HepG2 (cell line): ENCODE measurements around the gene ASXL1. TPM values are rescaled to one million over a fixed set of nuclear protein-coding genes. Genes with fewer than 3 reads are reported as not detected.

Source experiments
- HDAC1 ChIP-seq: sonication (generic); formaldehyde crosslinking; IDR thresholded peaks from 2 replicates; pipeline ENCODE4 v1.5.1; 2020; ENCODE audit warnings: mild to moderate bottlenecking, missing genetic modification reagents
- MBNL3 ChIP-seq: fragments of 250-450 bp; sonication (Bioruptor Pico); conservative IDR thresholded peaks from 2 replicates; pipeline ENCODE4 v1.8.0; 2022; ENCODE audit warnings: mild to moderate bottlenecking, inconsistent platforms
- MLLT10 ChIP-seq: sonication (generic); formaldehyde crosslinking; IDR thresholded peaks from 2 replicates; pipeline ENCODE4 v1.4.0; 2020; ENCODE audit warnings: missing genetic modification reagents
- RAD21 ChIP-seq: fragments of 450-650 bp; formaldehyde crosslinking; IDR thresholded peaks from 2 replicates; pipeline ENCODE4 v1.5.0; 2020; ENCODE audit warnings: mild to moderate bottlenecking
- SAP130 ChIP-seq: IDR thresholded peaks from 2 replicates; pipeline ENCODE4 v1.6.1; 2016; ENCODE audit warnings: low read depth
- SRSF1 ChIP-seq: fragments of 200-400 bp; formaldehyde crosslinking; optimal IDR thresholded peaks from 2 replicates; pipeline ENCODE3; 2017; ENCODE audit warnings: mild to moderate bottlenecking, low read depth, low read length, moderate library complexity
- ZNF160 ChIP-seq: sonication (generic); formaldehyde crosslinking; IDR thresholded peaks from 2 replicates; pipeline ENCODE4 v1.8.0; 2022; ENCODE audit warnings: mild to moderate bottlenecking, inconsistent platforms, missing genetic modification reagents
- ZNF460 ChIP-seq: sonication (generic); formaldehyde crosslinking; IDR thresholded peaks from 2 replicates; pipeline ENCODE4 v1.5.1; 2020; ENCODE audit warnings: missing genetic modification reagents, mild to moderate bottlenecking, borderline replicate concordance
- ZSCAN22 ChIP-seq: sonication (generic); formaldehyde crosslinking; IDR thresholded peaks from 2 replicates; pipeline ENCODE4 v1.4.0; 2020; ENCODE audit warnings: mild to moderate bottlenecking, missing genetic modification reagents
- polyA plus RNA-seq, 8 experiments: library from polyadenylated mRNA; depleted of rRNA in 3 of 8; stranded (reverse) in 7 of 8; unstranded in 1 of 8; fragments of >200 nt; fragmentation: Illumina TruSeq in 4 of 8; extraction: Trizol in 4 of 8; gene quantifications; 2 replicates each; pipeline versions ENCODE4 v1.2.1 to v1.2.3, GENCODE V29; 2011 to 2016; ENCODE audit warnings: low read depth in 4 of 8, missing spikeins in 1 of 8, mixed read lengths in 1 of 8; ENCODE audit not compliant: insufficient read depth in 1 of 8
- total RNA-seq, 5 experiments: library from RNA; depleted of rRNA; stranded (reverse); fragments of >200 nt; fragmentation: Illumina TruSeq; extraction: Trizol; gene quantifications; 2 replicates each; pipeline ENCODE4 v1.2.3, GENCODE V29; 2016; ENCODE audit warnings: low read depth in 1 of 5
- TF ChIP-seq, protein P1 (sequence below): sonication (generic); formaldehyde crosslinking; IDR thresholded peaks from 2 replicates; pipeline ENCODE4 v1.4.0; 2020; ENCODE audit warnings: missing genetic modification reagents
- TF ChIP-seq, protein P2 (sequence below): sonication (generic); formaldehyde crosslinking; IDR thresholded peaks from 2 replicates; pipeline ENCODE4 v1.4.0; 2020; ENCODE audit warnings: mild to moderate bottlenecking, missing genetic modification reagents
- TF ChIP-seq, protein P3 (sequence below): sonication (generic); formaldehyde crosslinking; IDR thresholded peaks from 2 replicates; pipeline ENCODE4 v1.5.0; 2020; ENCODE audit warnings: missing genetic modification reagents
- TF ChIP-seq, protein P4 (sequence below): sonication (generic); formaldehyde crosslinking; IDR thresholded peaks from 2 replicates; pipeline ENCODE4 v1.9.0; 2021; ENCODE audit warnings: missing genetic modification reagents, borderline replicate concordance
- TF ChIP-seq, protein P5 (sequence below), 2 experiments: sonication (generic) in 1 of 2; formaldehyde crosslinking in 1 of 2; IDR thresholded peaks; 2 replicates each; pipeline versions ENCODE4 v1.6.1 to v1.9.0; 2014 to 2022; ENCODE audit warnings: antibody characterized with exemption in 1 of 2, borderline replicate concordance in 1 of 2, inconsistent platforms in 1 of 2, low read depth in 1 of 2, missing genetic modification reagents in 1 of 2
- TF ChIP-seq, protein P6 (sequence below): sonication (generic); formaldehyde crosslinking; IDR thresholded peaks from 2 replicates; pipeline ENCODE4 v1.4.0; 2020; ENCODE audit warnings: missing genetic modification reagents, borderline replicate concordance

Gene ASXL1
- total and polyA plus RNA-seq, 2 of the 13 experiments (the other 11 are each of a cell fraction or from before 2014, with no cell fraction given): 62.1 to 74.8 TPM

DNA sequence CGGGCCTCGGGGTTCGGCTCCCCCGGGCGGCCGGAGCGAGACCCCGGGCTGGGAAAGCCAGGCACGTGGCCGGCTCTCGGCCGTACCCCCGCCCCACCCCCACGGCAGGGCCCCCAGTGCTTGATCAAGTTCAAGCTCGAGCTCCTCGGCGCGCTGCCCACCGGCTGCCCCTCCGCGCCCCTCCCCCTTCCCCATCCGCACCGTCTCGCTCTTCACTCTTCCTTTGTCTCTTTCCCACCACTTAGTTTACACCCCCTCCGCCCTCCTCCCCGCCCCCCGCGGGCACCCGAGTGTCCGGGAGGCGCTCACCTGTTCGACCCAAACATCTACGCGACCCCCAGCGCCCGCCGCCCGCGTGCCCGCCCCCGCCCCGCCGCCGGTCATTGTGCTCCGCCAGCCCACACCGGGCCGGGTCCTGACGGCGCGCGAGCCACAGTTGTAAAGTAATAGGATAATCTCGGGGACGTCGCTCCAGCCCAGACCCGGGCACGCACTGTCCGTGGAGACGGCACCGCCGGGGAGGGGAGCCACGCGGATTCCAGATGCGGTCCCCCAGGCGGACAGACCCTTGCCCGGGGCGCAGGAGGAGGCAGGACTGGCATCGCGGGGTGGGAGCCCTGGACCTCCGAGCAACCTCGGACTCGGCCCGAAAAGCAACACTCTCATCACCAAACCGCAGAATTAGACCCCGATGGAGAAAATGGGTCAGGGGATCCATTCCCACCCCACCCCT lies 126.3 kb downstream of the ASXL1 start (continued):
- TF ChIP-seq, protein P1, sequence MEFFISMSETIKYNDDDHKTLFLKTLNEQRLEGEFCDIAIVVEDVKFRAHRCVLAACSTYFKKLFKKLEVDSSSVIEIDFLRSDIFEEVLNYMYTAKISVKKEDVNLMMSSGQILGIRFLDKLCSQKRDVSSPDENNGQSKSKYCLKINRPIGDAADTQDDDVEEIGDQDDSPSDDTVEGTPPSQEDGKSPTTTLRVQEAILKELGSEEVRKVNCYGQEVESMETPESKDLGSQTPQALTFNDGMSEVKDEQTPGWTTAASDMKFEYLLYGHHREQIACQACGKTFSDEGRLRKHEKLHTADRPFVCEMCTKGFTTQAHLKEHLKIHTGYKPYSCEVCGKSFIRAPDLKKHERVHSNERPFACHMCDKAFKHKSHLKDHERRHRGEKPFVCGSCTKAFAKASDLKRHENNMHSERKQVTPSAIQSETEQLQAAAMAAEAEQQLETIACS (CRISPR knock-in tag): 0 out of 2 replicates have a peak, but pooled peaks have one; percentile 13
- TF ChIP-seq, protein P2, sequence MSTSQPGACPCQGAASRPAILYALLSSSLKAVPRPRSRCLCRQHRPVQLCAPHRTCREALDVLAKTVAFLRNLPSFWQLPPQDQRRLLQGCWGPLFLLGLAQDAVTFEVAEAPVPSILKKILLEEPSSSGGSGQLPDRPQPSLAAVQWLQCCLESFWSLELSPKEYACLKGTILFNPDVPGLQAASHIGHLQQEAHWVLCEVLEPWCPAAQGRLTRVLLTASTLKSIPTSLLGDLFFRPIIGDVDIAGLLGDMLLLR: no peak
- TF ChIP-seq SRSF1 (no peak), SAP130 (CRISPR knock-in tag) (peak; percentile 7; the same call in 1 of the 2 replicates), MLLT10 (CRISPR knock-in tag) (no peak), MBNL3 (CRISPR knock-in tag) (no peak), ZNF460 (CRISPR knock-in tag) (no peak), ZSCAN22 (CRISPR knock-in tag) (no peak), ZNF160 (no peak), HDAC1 (peak; percentile 32; the same call in 1 of the 2 replicates), RAD21 (CRISPR knock-in tag) (no peak)
- TF ChIP-seq, protein P3, sequence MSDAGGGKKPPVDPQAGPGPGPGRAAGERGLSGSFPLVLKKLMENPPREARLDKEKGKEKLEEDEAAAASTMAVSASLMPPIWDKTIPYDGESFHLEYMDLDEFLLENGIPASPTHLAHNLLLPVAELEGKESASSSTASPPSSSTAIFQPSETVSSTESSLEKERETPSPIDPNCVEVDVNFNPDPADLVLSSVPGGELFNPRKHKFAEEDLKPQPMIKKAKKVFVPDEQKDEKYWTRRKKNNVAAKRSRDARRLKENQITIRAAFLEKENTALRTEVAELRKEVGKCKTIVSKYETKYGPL (CRISPR knock-in tag): no peak
- TF ChIP-seq, protein P4, sequence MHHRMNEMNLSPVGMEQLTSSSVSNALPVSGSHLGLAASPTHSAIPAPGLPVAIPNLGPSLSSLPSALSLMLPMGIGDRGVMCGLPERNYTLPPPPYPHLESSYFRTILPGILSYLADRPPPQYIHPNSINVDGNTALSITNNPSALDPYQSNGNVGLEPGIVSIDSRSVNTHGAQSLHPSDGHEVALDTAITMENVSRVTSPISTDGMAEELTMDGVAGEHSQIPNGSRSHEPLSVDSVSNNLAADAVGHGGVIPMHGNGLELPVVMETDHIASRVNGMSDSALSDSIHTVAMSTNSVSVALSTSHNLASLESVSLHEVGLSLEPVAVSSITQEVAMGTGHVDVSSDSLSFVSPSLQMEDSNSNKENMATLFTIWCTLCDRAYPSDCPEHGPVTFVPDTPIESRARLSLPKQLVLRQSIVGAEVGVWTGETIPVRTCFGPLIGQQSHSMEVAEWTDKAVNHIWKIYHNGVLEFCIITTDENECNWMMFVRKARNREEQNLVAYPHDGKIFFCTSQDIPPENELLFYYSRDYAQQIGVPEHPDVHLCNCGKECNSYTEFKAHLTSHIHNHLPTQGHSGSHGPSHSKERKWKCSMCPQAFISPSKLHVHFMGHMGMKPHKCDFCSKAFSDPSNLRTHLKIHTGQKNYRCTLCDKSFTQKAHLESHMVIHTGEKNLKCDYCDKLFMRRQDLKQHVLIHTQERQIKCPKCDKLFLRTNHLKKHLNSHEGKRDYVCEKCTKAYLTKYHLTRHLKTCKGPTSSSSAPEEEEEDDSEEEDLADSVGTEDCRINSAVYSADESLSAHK (CRISPR knock-in tag): 0 out of 2 replicates have a peak, but pooled peaks have one; percentile 9
- TF ChIP-seq, protein P5, sequence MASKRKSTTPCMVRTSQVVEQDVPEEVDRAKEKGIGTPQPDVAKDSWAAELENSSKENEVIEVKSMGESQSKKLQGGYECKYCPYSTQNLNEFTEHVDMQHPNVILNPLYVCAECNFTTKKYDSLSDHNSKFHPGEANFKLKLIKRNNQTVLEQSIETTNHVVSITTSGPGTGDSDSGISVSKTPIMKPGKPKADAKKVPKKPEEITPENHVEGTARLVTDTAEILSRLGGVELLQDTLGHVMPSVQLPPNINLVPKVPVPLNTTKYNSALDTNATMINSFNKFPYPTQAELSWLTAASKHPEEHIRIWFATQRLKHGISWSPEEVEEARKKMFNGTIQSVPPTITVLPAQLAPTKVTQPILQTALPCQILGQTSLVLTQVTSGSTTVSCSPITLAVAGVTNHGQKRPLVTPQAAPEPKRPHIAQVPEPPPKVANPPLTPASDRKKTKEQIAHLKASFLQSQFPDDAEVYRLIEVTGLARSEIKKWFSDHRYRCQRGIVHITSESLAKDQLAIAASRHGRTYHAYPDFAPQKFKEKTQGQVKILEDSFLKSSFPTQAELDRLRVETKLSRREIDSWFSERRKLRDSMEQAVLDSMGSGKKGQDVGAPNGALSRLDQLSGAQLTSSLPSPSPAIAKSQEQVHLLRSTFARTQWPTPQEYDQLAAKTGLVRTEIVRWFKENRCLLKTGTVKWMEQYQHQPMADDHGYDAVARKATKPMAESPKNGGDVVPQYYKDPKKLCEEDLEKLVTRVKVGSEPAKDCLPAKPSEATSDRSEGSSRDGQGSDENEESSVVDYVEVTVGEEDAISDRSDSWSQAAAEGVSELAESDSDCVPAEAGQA (IDR thresholded peaks at IDR 0.05; ENCODE audit: low read depth): 0 out of 2 replicates have a peak, but pooled peaks have one; percentile 35
- TF ChIP-seq, protein P5 (CRISPR knock-in tag; IDR thresholded peaks at IDR 0.05; ENCODE audit: borderline replicate concordance): 0 out of 2 replicates have a peak, but pooled peaks have one; percentile 13
- TF ChIP-seq, protein P6, sequence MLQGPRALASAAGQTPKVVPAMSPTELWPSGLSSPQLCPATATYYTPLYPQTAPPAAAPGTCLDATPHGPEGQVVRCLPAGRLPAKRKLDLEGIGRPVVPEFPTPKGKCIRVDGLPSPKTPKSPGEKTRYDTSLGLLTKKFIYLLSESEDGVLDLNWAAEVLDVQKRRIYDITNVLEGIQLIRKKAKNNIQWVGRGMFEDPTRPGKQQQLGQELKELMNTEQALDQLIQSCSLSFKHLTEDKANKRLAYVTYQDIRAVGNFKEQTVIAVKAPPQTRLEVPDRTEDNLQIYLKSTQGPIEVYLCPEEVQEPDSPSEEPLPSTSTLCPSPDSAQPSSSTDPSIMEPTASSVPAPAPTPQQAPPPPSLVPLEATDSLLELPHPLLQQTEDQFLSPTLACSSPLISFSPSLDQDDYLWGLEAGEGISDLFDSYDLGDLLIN (CRISPR knock-in tag): no peak
